ENCODE results near the gene POU3F2.

GRCh38 chr6:98844244-98845210 lies 10.2 kb downstream of the POU3F2 start:
- TF ChIP-seq CTCF (conservative IDR thresholded peaks at IDR 0.05; ENCODE audit: low read depth, low read length) (no peak), EZH2phosphoT487 (IDR thresholded peaks at IDR 0.05; ENCODE audit: borderline replicate concordance, low read length) (no peak)

All from PC-3 (cell line).